ENCODE results near the gene PRH2.

The PRH2 gene

DNA sequence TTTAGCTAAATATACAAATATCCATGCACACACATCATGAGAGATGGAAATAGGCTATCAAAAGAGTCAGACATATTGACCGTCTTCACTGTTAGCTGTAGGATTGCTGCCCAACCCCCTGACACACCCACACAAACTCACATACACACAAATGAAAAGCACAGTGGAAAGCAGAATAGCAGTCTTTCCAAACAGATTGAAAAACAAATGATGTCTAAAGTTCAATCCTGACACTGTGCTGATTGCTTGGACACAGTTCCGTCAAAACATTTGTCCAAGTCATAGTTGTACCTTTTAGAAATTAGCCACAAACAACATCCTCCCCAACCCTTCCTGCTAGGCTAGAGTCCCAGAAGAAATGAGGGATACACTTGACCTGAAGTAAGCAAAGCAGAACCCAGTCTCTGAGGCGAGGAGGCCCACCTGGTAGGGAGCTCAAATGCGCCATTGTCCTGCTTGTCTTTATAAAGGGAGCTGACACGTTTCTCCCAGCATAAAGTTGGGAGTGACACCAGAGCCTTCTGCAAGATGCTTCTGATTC, at the start of gene PRH2:
PRH2 (plus strand) TSS at position 491 of the 541 bp plus-strand sequence; CDS start at position 529, 38 bp downstream.
- DNase-seq, result no peak

GRCh38 chr12:10884086-10884725, 44.8 kb upstream of the PRH2 start, which contains the start of gene PRH1:
Gene PRH1, minus strand, starts transcription at chr12:10884255. Its CDS starts 38 bp downstream, at chr12:10884217.
- no peak for DNase-seq

- DNase-seq, result no peak
These were observed 39.8 kb upstream of the PRH2 start for GRCh38 chr12:10889226-10889625.

- no peak for DNase-seq
These were observed 37.1 kb upstream of the PRH2 start for GRCh38 chr12:10891937-10892336.

GRCh38 chr12:10896854-10897253, 32.2 kb upstream of the PRH2 start:
- no peak for DNase-seq

GRCh38 chr12:10900530-10900929, 28.5 kb upstream of the PRH2 start:
- DNase-seq, result no peak

DNA sequence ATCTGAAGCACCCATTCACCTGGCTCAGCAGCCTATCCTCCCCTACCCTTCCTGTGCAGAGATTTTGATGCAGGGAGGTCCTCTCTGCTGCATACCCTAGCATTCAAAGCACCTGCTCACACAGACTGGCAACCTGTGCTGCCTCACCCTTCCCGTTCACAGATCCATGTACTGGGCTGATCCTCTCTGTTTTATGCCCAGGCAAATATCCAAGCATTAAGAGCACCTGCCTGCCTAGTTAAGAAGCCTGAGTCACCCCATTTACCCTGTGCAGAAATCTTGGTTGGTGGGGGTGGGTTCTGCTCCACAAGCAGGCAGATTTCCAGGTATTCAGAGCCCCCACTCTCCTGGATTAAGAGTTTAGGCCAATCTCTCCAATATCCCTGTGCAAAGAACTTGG, 28.1 kb upstream of the PRH2 start:
- DNase-seq, result no peak

DNA sequence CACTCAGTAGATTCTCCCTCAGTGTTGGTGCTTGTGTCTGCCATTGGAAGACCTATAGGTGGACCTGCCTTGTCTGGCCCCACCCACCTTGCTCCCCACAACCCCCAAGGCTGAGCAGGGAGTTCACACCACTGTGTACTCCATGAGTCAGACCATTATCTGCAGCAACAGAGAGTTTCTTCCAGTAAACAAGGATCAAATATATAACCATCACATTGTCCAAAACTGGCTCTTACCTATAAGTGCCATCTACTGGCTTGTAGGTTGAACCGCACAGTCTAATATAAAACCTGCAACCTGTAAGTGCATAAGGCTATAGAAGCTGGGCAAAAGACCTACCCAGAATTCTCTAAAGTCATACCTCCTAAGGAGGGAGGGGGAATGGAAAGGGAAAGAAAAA, 27.6 kb upstream of the PRH2 start:
- no peak for DNase-seq

- no peak for DNase-seq
These were observed 24.4 kb upstream of the PRH2 start for GRCh38 chr12:10904686-10905085.

GRCh38 chr12:10909462-10909861, 19.6 kb upstream of the PRH2 start, which contains the start of gene TAS2R13:
Gene TAS2R13, minus strand, starts transcription at chr12:10909562. Its CDS starts 264 bp downstream, at chr12:10909298.
- DNase-seq, result no peak

DNA sequence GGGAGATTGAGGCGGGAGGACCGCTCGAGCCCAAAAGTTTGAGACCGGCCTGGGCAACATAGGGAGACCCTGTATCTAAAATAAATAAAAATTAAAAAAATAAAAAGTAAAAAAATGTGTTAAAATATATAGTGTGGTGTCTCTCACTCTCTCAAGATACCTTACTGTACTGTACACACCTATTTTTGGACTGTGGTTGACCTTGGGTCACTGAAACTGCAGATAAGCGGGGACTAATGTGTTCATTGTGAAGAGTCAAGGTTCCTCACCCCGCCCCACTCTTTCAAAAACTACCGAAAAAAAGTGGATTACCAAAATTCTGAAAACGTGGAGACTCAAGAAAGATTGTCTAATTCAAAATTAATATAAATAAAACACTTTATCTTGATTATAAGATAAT, 18.7 kb upstream of the PRH2 start:
- no peak for DNase-seq

DNA sequence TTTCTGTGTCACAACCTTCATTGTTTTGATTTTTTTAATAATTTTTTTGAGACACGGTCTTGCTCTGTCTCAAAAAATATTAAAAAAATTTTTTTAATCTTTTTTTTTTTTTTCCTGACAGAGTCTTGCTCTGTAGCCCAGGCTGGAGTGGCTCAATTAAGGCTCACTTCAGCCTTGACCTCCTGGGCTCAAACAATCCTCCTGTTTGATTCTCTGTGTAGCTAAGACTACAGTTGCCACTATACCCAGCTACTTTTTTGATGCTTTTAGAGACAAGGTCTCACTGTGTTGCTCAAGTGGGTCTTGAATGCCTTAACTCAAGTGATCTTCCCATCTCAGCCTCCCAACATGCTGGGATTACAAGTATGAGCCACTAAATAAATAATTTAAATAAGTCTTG, 9.2 kb upstream of the PRH2 start:
- no peak for DNase-seq

DNA sequence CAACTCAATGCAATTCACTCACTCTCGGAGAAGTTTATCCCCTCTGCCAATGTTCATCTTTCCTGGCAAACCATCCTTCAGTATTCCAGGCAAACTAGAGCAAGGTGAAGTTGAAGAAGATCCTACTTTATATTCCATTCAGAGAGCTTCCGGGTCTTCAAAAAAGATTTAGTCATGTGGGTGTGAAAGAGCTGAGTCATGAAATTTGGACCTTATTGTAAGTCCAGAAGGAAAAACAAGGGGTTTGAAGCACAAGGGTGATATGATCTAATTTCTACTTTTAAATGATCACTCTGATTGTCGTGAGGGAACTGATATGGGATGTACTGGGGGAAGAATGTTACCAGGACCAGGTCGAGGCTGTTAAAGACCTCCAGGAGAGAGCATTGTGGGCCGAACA, 2.8 kb upstream of the PRH2 start:
- DNase-seq, result no peak

DNA sequence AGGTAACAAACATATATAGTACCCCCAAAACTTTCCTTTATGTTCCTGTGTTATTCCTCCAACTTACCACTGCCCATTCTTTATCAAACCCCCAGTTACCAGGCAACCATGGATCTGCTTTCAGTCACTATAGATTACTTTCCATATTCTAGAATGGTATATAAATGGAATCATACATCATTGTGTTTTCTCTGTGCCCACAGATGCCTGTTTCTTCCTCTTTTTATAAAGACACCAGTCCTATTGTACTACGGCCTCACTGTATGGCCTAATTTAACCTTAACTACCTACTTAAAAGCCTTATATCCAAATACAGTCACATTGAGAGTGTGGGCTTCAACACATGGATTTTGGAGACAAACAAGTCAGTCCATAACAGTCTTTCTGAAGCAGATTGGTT, 7.5 kb downstream of the PRH2 start:
- no peak for DNase-seq

DNA sequence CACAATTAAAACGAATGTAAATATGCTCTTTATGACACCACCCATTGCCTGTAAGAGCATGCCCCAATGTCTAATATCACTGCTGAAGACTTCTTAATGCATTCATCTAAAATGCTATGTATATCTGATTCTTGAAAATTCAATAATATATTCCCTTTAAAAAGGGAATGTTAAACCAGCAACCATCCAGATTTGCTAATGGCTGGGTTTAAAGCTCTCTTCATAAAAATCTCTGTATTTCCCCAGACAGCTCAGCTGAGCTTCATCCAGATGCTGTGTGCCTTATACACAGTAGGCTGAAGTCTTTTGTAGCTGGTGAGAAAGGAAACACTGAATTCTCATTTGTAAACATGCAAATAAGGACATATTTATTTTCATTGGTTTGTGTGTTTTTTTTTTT, 10.1 kb downstream of the PRH2 start, which contains the start of gene TAS2R14:
TAS2R14 (minus strand) TSS at position 101 of the 400 bp plus-strand sequence; CDS start at position 45, 56 bp downstream.
- DNase-seq, result no peak

GRCh38 chr12:10940389-10940788, 11.4 kb downstream of the PRH2 start:
- DNase-seq, result no peak

GRCh38 chr12:10941369-10941768, 12.3 kb downstream of the PRH2 start:
- no peak for DNase-seq

DNA sequence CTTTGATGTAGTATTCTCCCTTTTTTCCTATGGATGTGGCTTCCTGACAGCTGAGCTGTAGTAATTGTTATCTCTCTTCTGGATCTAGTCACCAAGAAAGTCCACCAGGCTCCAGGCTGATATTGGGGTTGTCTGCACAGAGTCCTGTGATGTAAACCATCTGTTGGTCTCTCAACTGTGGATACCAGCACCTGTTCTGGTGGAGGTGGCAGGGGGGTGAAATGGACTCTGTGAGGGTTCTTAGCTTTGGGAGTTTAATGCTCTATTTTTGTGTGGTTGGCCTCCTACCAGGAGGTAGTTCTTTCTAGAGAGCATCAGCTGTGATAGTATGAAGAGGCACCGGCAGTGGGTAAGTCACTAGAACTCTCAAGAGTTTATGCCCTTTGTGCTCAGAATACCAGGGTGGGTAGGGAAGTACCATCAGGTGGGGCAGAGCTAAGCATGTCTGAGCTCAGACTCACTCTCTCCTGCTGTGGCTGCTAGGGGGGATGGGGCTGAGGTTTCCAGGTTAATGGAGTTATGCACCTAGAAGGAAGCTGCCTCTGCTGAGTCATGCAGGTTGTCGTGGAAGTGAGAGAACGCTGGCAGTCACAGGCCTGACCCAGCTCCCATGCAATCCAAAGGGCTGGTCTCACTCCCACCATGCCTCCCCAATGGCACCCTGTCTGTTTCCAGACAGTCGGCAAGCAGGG, 13.0 kb downstream of the PRH2 start:
- DNase-seq, result no peak

GRCh38 chr12:10943167-10943566, 14.1 kb downstream of the PRH2 start:
- DNase-seq, result no peak

GRCh38 chr12:10952645-10953044, 23.6 kb downstream of the PRH2 start:
- no peak for DNase-seq

GRCh38 chr12:10956085-10956484, 27.0 kb downstream of the PRH2 start:
- no peak for DNase-seq

DNA sequence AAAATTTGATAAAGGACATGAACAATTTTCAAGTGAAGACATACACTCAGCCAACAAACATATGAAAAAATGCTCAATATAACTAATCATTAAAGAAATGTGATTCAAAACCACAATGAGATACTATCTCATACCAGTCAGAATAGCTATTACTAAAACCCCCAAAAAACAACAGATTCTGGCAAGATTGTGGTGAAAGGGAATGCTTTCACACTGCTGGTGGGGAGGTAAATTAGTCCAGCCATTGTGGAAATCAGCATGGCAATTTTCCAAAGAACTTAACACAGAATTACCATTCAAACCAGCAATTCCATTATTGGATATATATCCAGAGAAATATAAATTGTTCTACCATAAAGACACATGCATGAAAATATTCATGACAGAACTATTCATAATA, 28.7 kb downstream of the PRH2 start:
- DNase-seq, result no peak

GRCh38 chr12:10959804-10960203, 30.8 kb downstream of the PRH2 start:
- no peak for DNase-seq

- DNase-seq, result no peak
These were observed 31.2 kb downstream of the PRH2 start for GRCh38 chr12:10960211-10960610.
